GM12865 (cell line): ENCODE data around the gene MRTO4.
A peak's percentile ranks its signal among the peaks of the same experiment; 100 is the strongest.
"Not testable (repeated sequence)": the region's sequence is repeated elsewhere in the genome, so short reads cannot be mapped to it uniquely, and the experiment has no call there.

Source experiments
- DNase-seq: peaks from one replicate; pipeline ENCODE4 v3.0.0; 2010; ENCODE audit warnings: low read depth
- H3K4me3 ChIP-seq: 2 replicates; pipeline ENCODE4 v1.5.1; 2011; ENCODE audit warnings: mild to moderate bottlenecking, low read depth, low read length, control low read depth
- CTCF ChIP-seq: IDR thresholded peaks from 2 replicates; pipeline ENCODE4 v1.5.1; 2011; ENCODE audit warnings: low read length, control low read depth, low read depth, inconsistent platforms; ENCODE audit not compliant: insufficient read depth; ENCODE audit errors: missing control alignments

The MRTO4 gene

GRCh38 chr1:19274636-19275035, 23.0 kb downstream of the MRTO4 start:
- no peak for TF ChIP-seq CTCF
- H3K4me3 ChIP-seq: no peak overlapping the region
- no peak for DNase-seq

DNA sequence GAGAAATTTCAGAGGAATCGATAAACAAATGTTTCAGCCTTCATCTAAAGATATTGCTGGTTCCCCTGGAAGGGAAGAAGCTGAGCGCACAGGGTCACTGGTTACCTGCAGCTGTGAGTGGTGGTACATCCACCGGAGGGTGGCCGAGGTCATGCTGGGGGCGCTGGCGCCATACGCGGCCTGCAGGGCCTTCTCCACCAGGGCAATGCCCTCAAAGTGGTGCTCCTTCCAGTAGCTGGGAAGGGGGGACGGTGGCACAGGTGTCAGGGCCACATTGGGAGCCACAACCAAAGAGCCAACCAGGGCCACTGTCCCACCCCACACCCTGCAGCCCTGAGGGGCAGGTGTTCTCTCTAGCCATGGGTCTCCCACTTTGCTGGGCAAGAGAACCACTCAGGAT, 32.3 kb downstream of the MRTO4 start:
- no peak for DNase-seq
- no peak for TF ChIP-seq CTCF
- no peak overlapping the region for H3K4me3 ChIP-seq

- no peak overlapping the region for H3K4me3 ChIP-seq
- no peak for DNase-seq
- no peak for TF ChIP-seq CTCF
These were observed 33.3 kb downstream of the MRTO4 start for GRCh38 chr1:19284881-19285280.

DNA sequence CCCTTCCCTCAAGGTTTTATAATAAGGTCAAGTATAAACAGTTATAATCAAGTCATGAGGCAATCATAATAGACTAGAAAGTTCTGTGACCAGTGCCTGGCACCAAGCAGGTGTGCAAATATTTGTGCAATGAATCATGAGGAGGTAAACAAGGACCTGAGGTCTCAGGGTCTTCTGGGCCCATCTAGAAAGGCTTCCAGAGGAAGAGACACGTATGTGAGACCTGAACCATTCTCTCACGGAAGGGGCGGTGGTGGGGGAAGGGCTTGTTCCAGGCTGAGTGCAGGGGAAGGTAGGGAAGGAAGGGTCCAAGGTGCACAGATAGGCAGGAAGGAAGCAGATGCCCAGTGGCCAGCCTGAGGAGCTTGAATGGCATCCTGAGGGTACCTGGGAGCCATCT, 33.8 kb downstream of the MRTO4 start:
- not testable (repeated sequence) for DNase-seq, H3K4me3 ChIP-seq

- not testable (repeated sequence) for H3K4me3 ChIP-seq, DNase-seq
These were observed 34.2 kb downstream of the MRTO4 start for GRCh38 chr1:19285807-19286206.

DNA sequence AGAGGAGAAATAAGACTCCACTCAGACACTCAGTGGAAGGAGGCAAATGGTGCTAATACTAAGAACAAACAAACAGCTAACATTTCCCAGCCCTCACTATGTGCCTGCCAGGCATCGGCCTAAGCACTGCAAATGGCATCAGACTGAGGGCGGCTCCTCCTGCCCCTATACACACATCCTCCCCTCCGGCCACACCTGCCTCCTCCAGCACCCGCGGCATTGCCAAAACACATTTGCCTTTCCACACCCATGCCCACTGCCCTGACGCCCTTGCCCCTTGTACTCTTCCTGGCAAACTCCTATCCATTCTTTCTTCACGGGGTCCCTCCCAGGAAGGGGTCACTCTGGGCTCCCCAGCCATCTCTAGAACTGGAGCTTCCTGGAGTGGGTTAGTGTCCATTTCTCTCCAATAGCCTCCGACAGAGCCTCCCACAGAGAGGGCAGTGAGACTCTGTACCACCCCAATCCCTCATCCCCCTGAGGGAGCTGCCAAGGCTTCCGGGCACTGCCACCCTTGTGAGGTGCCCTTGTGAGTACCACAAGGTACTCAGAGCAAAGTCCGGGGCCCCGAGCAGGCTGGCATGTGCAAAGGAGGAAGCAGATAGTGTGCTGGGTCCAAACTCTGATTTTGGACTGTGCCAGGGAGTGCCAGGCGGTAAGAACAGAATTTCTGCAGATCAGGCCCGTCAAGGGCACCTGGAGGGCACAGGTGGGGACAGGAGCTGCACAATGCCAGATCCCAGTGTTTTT, 36.0 kb downstream of the MRTO4 start:
- DNase-seq: no peak
- TF ChIP-seq CTCF: no peak
- H3K4me3 ChIP-seq: no peak overlapping the region

DNA sequence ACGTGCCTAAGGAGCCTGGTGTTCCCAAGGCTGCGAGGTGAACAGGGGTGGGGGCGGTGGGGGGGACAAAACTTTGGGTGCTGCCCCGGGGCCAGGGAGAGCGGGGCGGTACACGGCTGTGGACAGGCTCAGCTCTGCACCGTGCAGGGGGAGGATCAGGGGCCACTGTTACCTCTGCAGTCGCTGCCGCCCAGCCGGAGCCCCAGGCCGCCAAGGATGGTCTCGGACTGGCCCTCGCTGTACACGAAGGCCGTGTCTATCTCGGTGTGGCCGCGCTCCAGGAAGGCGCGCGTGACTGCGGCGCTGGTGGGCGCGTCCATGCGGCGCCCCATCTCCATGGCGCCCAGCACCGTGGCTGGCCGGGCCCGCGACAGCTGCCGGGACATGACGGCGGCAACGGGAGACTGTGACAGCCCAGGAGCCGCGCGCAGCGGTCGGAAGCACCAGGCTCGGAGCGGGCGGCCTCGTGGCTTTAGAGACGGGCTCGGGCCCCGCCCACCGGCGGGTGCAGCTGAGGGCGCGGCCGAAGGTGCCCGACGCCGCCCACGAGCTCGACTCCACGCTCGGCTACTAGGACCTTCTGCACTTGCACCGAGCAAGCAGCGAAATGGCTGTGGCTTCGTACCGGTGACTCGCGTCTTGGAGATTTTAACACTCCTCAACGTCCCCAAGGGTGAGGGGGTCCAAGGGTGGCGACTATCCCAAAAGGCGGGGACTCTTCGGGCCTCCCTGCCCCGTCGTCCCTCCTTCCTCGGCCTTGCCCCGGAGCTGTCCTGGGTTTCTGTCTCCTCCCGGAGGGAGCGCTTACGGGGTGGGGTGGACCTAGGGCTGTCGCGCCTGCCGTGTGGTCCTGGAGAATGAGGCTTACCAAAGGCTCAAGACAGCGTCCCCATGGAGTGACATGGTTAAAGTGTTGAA, 37.0 kb downstream of the MRTO4 start, which contains the start of gene AKR7A3:
TSS of gene AKR7A3 (minus strand) at position 447 of the 918 bp plus-strand sequence. CDS start at position 386, 61 bp downstream.
- H3K4me3 ChIP-seq: not testable (repeated sequence)
- DNase-seq: peak; percentile 47

GRCh38 chr1:19289244-19289643, 37.6 kb downstream of the MRTO4 start:
- no peak for TF ChIP-seq CTCF
- no peak overlapping the region for H3K4me3 ChIP-seq
- no peak for DNase-seq
